Erythroblast (primary cell): Measurements from ENCODE around the gene ACVR2B.

Experiments
- GATA1 ChIP-seq: IDR thresholded peaks from 2 replicates; pipeline ENCODE4 v1.6.1; 2011; ENCODE audit warnings: low read depth, mild to moderate bottlenecking, control low read depth, low read length, moderate library complexity
- POLR2A ChIP-seq: IDR thresholded peaks from 2 replicates; pipeline ENCODE4 v1.6.1; 2011; ENCODE audit warnings: mild to moderate bottlenecking, low read length

DNA sequence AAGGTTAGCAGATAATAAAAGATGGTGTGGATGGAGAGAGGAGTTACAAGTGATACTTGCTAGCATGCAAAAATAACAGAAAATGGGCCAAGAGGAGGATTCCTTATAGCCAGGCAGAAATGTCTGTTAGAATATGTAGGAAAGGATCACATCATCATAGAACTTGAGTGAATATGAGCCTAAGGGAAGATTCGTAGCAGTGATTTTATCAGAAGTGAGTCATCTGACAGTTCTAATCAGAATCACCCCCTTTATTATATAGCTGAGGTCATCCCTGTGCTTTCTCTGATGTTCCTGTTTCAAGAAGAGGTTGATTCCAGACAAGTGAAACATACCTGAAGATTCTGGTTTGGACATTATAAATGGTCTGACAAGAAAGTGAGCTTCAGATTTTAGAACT lies 65.3 kb downstream of the ACVR2B start:
- no peak for TF ChIP-seq POLR2A
- no peak for TF ChIP-seq GATA1
